Neuron (in vitro differentiated cells): ENCODE measurements around the gene ZNF821.
"Not testable (repeated sequence)": the region's sequence is repeated elsewhere in the genome, so short reads cannot be mapped to it uniquely, and the experiment has no call there.

Source experiments
- H2AFZ ChIP-seq: one replicate; pipeline ENCODE4 v1.6.1; 2013; ENCODE audit warnings: low read depth, mild to moderate bottlenecking, inconsistent platforms, low read length, moderate library complexity
- H3K27me3 ChIP-seq: one replicate; pipeline ENCODE4 v1.6.1; 2013; ENCODE audit warnings: low read length; ENCODE audit not compliant: insufficient read depth
- H3K36me3 ChIP-seq: one replicate; pipeline ENCODE4 v1.6.1; 2013; ENCODE audit warnings: low read length; ENCODE audit not compliant: insufficient read depth
- H3K4me1 ChIP-seq: one replicate; pipeline ENCODE4 v1.6.1; 2013; ENCODE audit warnings: low read length; ENCODE audit not compliant: insufficient read depth
- H3K4me3 ChIP-seq: 2 replicates; pipeline ENCODE4 v1.5.1; 2013; ENCODE audit warnings: mild to moderate bottlenecking, low read length, moderate library complexity
- H3K9me3 ChIP-seq: one replicate; pipeline ENCODE4 v1.6.1; 2013; ENCODE audit warnings: low read length

The ZNF821 gene

DNA sequence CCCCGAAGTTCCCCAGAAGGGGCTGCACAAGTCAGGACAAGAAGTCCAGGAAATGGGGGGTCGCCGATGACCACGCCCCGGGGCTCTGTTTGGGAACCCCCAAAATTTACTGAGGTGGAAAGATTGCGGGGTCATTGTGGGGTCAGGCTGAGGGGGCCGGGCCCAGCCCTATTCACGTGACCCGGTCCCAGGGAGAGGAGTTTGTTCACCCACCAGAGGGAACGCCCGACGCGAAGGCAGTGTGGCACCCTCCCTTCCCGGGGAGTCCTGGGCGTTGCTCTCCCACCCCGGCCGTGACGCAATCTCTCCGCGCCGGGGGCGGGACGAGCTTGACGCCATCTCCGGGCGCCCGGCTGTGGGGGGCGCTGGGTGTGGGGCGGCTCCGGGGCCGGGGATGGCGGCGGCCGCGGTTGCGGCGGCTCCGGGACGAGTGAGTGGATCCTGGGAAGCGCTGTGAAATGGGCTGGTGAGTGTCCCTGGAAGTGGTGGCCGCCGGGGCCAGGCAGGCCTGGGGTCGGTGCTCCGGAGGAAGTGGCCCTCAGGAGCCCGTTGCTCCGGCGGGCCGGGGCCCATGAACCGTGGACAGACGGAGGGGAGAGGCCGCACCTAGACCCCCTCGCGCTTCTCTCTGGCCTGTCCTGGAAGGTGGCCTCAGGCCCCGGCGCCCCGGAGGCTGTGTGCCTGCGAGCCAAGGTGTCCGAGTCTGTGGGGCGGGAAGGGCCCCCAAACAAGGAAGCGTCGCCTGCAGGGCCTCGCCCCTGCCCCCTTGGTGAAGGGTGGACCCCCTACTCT is 38.1 kb downstream of the ZNF821 start, which contains the start of gene ATXN1L:
TSS of gene ATXN1L (plus strand) at position 338 of the 792 bp plus-strand sequence. CDS start 3,765 bp downstream, outside the sequence.
- Histone ChIP-seq H3K4me1 (peaks cover 17% of the 10 kb centered on the region), H3K27me3 (no peaks in the 10 kb centered on the region), H3K9me3 (no peaks in the 10 kb centered on the region), H2AFZ (peak within 1 kb of the TSS; percentile 95), H3K36me3 (peaks cover 32% of the 10 kb centered on the region), H3K4me3 (peak within 1 kb of the TSS; percentile 80)

DNA sequence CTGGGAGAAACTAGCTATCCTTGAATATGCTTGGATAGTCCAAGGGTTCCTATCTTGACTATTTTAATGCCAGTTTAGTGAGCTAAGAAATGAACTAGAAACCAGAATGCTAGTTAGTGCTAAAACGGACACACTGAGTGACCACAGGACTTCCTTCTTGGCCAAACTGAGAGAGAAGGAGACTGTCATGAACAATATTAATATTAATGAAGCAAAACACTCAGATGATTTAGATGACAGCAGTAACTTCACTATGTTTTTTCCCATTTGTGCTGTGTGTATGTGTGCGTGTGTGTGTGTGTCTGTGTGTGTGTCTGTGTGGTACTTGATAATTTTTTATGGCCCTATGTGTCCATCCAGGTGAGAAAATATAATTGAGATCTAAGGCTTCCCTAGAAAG is 40.4 kb downstream of the ZNF821 start:
- no peaks in the 10 kb centered on the region for H3K27me3 ChIP-seq
- peaks cover 9% of the 10 kb centered on the region for H3K36me3 ChIP-seq

DNA sequence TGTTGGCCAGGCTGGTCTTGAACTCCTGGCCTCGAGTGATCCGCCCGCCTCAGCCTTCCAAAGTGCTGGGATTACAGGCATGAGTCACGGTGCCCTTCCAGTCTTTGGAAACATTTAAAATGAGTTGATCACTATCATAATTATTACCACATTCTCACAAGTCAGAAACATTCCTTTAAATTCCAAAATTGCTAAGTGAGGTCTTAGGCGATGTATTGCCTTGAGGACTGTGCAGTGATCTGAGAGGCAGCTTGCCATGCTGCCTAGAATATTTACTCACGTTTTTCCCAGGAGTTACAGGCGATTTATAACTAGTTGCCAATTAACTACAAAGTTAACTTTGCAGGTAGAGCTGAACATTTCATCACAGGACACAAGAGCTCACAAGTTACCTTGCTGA is 43.9 kb downstream of the ZNF821 start:
- no peaks in the 10 kb centered on the region for H3K36me3 ChIP-seq
- no peaks in the 10 kb centered on the region for H3K4me1 ChIP-seq
- no peak overlapping the region for H3K4me3 ChIP-seq
- no peaks in the 10 kb centered on the region for H3K27me3 ChIP-seq
- no peak overlapping the region for H2AFZ ChIP-seq
- no peaks in the 10 kb centered on the region for H3K9me3 ChIP-seq

More for the DNA sequence above, 40.4 kb downstream of the ZNF821 start:
- Histone ChIP-seq H3K4me3 (no peak overlapping the region), H3K9me3 (no peaks in the 10 kb centered on the region), H3K4me1 (peaks cover 17% of the 10 kb centered on the region), H2AFZ (no peak overlapping the region)

DNA sequence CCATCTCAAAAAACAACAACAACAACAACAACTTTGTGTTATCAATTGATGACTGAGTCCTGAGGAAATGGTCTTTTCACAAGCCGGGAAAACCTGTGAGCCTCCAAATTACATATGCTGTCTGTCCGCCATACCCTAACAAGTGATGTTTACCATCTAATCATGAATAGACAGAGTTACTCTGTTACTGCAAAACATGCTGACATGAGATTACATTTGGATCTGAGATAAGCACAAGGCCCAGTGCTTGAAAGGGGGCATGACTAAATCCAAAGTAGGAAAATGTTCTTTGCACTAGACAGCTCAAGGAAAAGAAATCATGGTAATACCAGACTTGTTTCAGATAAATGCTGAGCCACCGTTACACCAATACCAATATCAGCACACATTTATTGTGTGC is 46.8 kb downstream of the ZNF821 start:
- Histone ChIP-seq H3K4me3 (no peak overlapping the region), H2AFZ (no peak overlapping the region), H3K27me3 (no peaks in the 10 kb centered on the region), H3K36me3 (no peaks in the 10 kb centered on the region), H3K9me3 (no peaks in the 10 kb centered on the region), H3K4me1 (no peaks in the 10 kb centered on the region)

DNA sequence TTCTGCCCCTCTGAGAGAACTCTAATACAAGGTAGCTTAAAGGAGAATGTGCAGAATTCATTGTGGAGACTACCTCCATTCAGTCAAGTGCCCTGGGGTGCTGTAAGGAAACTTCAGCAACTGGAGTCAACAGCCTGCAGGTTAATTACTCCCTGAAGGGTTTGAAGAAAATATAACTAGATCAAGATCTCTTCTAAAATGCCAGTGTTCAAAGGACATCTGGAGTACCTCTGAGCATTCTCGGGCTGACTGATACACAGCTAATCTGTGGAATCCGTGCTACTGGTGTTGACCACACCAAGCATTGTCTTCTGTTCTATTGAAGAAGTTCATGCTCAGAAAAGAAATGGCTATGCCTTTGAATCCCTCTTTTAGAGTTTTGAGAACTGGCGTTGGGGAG is 49.7 kb downstream of the ZNF821 start:
- Histone ChIP-seq H2AFZ (no peak overlapping the region), H3K27me3 (no peaks in the 10 kb centered on the region), H3K36me3 (no peaks in the 10 kb centered on the region), H3K9me3 (no peaks in the 10 kb centered on the region), H3K4me3 (no peak overlapping the region), H3K4me1 (no peaks in the 10 kb centered on the region)

- H3K36me3 ChIP-seq, H3K4me3 ChIP-seq, H3K4me1 ChIP-seq: not testable (repeated sequence)
Measured at GRCh38 chr16:71832112-71832511, 51.9 kb downstream of the ZNF821 start.

GRCh38 chr16:71831698-71832097 is 52.3 kb downstream of the ZNF821 start:
- H3K4me1 ChIP-seq, H3K27me3 ChIP-seq, H2AFZ ChIP-seq, H3K36me3 ChIP-seq, H3K4me3 ChIP-seq, H3K9me3 ChIP-seq: not testable (repeated sequence)

More at GRCh38 chr16:71832112-71832511, 51.9 kb downstream of the ZNF821 start:
- not testable (repeated sequence) for H3K9me3 ChIP-seq, H2AFZ ChIP-seq, H3K27me3 ChIP-seq

DNA sequence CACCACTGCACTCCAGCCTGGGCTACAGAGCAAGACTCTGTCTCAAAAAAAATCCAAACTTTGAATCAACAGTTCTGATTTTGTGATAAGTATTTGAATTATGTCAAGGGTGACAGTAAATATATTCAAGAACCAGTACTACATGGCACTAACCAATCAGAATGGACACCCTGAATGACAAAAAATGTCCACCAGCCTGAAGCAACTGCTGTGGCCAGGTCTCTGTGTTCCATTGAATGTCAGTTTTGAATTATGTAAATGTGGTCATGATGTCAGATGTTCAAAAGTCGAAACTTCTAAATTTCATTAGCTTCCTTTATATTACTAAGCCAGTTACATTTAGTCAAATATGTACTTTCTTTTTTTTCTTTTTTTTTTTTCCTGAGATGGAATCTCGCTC is 53.6 kb downstream of the ZNF821 start:
- H3K36me3 ChIP-seq, result no peaks in the 10 kb centered on the region
- no peaks in the 10 kb centered on the region for H3K9me3 ChIP-seq
- no peak overlapping the region for H3K4me3 ChIP-seq

DNA sequence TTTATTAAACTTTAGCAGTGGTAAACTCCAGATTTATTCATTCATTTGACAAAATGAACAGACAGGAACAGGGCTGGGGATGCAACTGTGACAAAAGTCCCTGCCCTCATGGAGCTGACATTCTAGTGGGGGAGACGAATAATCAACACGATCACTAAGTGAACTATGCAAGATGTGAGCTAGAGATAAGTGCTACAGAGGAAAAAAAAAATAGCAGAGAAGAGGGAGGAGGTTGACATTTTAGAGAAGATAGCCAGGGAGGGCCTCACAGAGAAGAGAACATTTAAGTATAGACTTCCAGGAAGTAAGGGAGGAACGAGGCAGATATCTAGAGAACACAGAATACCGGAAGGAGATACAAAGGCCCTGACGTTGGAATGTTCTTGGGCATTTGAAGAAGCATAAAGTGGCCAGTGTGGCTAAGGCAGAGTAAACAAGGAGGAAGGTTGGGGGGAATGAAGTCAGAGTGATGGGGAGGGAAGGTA is 57.4 kb downstream of the ZNF821 start:
- Histone ChIP-seq H3K4me3 (no peak overlapping the region), H2AFZ (no peak overlapping the region), H3K4me1 (no peaks in the 10 kb centered on the region), H3K9me3 (no peaks in the 10 kb centered on the region), H3K36me3 (no peaks in the 10 kb centered on the region), H3K27me3 (no peaks in the 10 kb centered on the region)

More for the DNA sequence above, 53.6 kb downstream of the ZNF821 start:
- H3K27me3 ChIP-seq, result no peaks in the 10 kb centered on the region
- no peaks in the 10 kb centered on the region for H3K4me1 ChIP-seq
- H2AFZ ChIP-seq, result no peak overlapping the region

- H3K36me3 ChIP-seq, H3K27me3 ChIP-seq, H3K4me3 ChIP-seq, H3K4me1 ChIP-seq, H3K9me3 ChIP-seq: not testable (repeated sequence)
- peak overlapping the region; percentile 85 for H2AFZ ChIP-seq
Measured at GRCh38 chr16:71817155-71817500, 66.9 kb downstream of the ZNF821 start.

DNA sequence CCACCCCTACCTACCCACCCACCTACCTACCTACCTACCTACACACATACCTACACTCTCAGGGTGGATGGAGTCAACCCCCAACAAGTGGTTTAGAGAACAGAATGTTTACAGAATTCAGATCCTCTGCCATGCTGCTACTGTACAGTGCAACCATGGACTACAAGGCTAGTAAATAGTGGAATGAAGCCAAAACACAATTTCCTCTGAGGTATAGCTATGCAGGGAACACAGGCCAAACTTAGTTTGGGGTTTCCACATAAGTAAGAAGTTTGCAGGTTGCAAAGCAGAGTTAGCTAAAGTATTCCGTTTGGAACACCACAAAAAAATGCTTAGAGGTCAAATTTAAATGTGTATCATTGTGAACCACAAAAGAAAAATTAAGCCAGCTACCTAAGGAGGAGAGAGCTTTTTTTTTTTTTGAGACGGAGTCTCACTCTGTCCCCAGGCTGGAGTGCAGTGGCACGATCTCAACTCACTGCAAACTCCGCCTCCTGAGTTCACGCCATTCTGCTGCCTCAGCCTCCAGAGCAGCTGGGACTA is 72.7 kb downstream of the ZNF821 start:
- Histone ChIP-seq H3K36me3 (peaks cover 4% of the 10 kb centered on the region), H3K9me3 (no peaks in the 10 kb centered on the region), H3K4me3 (no peak overlapping the region), H2AFZ (no peak overlapping the region), H3K27me3 (no peaks in the 10 kb centered on the region), H3K4me1 (peaks cover 19% of the 10 kb centered on the region)

- not testable (repeated sequence) for H2AFZ ChIP-seq, H3K36me3 ChIP-seq, H3K27me3 ChIP-seq, H3K4me3 ChIP-seq, H3K9me3 ChIP-seq
- H3K4me1 ChIP-seq, result peaks cover 23% of the 10 kb centered on the region
Measured at GRCh38 chr16:71810155-71810530, 73.8 kb downstream of the ZNF821 start.
